Breast epithelium (tissue), 3 donors: ENCODE data around the gene SLC25A6.

Experiments
- POLR2A ChIP-seq: fragments of 450-650 bp; IDR thresholded peaks from one replicate; pipeline ENCODE4 v1.6.1; 2016; ENCODE audit warnings: antibody characterized with exemption, mild to moderate bottlenecking, moderate library complexity
- POLR2AphosphoS5 ChIP-seq, 3 donors: sonication (generic); formaldehyde crosslinking; IDR thresholded peaks; one replicate each; pipeline ENCODE4 v1.6.1; 2017; ENCODE audit warnings: antibody characterized with exemption in 3 of 3
- TF ChIP-seq, protein P1 (sequence below), 3 donors: fragments of 450-650 bp; IDR thresholded peaks; one replicate each; pipeline ENCODE4 v1.5.1; 2016 to 2017; ENCODE audit warnings: antibody characterized with exemption in 3 of 3, mild to moderate bottlenecking in 3 of 3, moderate library complexity in 3 of 3

DNA sequence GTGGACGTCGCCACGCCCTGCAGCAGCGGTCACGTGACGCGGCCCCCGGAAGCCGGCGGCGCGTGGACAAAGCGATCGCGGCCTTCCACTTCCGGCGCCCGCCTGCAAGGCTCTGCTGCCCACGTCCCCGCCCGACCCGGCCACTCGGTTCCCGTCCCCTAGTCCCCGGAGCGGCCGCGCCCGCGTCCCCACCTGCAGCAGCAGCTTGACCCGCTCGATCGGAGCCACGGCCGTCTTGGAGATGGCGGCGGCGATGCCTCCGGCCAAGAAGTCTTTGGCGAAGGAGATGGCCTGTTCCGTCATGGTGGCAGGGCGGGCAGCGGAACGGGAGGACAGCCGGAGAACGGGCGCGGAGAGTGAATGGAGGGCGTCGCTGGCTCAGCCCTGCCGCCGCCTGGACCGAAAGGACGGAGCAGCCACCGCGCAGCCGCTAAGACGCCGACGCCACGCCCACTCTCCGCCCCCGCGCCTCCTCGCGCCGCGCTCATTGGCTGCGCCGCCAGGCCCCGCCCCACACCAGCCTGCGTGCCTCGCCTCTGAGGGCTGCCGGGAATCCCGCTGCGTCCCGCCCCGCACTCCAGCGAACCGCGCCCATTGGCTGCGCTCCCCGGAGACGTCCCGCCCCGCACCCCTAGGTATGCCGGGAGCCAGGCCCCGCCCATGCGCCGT, at the start of gene SLC25A6:
- TF ChIP-seq, protein P1, sequence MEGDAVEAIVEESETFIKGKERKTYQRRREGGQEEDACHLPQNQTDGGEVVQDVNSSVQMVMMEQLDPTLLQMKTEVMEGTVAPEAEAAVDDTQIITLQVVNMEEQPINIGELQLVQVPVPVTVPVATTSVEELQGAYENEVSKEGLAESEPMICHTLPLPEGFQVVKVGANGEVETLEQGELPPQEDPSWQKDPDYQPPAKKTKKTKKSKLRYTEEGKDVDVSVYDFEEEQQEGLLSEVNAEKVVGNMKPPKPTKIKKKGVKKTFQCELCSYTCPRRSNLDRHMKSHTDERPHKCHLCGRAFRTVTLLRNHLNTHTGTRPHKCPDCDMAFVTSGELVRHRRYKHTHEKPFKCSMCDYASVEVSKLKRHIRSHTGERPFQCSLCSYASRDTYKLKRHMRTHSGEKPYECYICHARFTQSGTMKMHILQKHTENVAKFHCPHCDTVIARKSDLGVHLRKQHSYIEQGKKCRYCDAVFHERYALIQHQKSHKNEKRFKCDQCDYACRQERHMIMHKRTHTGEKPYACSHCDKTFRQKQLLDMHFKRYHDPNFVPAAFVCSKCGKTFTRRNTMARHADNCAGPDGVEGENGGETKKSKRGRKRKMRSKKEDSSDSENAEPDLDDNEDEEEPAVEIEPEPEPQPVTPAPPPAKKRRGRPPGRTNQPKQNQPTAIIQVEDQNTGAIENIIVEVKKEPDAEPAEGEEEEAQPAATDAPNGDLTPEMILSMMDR (IDR thresholded peaks at IDR 0.05), result peak; percentile 39 to 53 (median 39)
- TF ChIP-seq POLR2A, result peak; percentile 58
- TF ChIP-seq POLR2AphosphoS5 (IDR thresholded peaks at IDR 0.05), result peak; percentile 82 to 97 (median 88)
